C4-2B (cell line): ENCODE results near the gene MSN.

Experiments
- CTCF ChIP-seq: fragments of 450-650 bp; conservative IDR thresholded peaks from 2 replicates; pipeline ENCODE4 v1.5.1; 2017; ENCODE audit warnings: mild to moderate bottlenecking
- ZFX ChIP-seq: fragments of 450-650 bp; IDR thresholded peaks from 2 replicates; pipeline ENCODE4 v1.6.1; 2017

GRCh38 chrX:65635378-65635777 lies 32.1 kb upstream of the MSN start:
- TF ChIP-seq CTCF (no peak), ZFX (no peak)
